Spleen (tissue), 7 donors: Measurements from ENCODE around the gene DST.

ENCODE experiments used
- CTCF ChIP-seq, 11 experiments: fragments of 200-600 bp in 7 of 11; fragments of 450-650 bp in 4 of 11; sonication (generic) in 4 of 11; IDR thresholded peaks in 8 of 11; conservative IDR thresholded peaks in 3 of 11; 1 replicate in 7 of 11; 2 replicates in 4 of 11; pipeline versions ENCODE4 v1.4.0 to v1.8.0; 2016 to 2021; ENCODE audit warnings: antibody characterized with exemption in 11 of 11, inconsistent platforms in 4 of 11, mild to moderate bottlenecking in 1 of 11
- POLR2AphosphoS5 ChIP-seq, 3 donors: sonication (generic); formaldehyde crosslinking; IDR thresholded peaks; one replicate each; pipeline ENCODE4 v1.5.1; 2017; ENCODE audit warnings: antibody characterized with exemption in 3 of 3
- donor health status: DM: no; HTN: no; CAD: no; lungs with moderate emphysema.
- donor health status: DM: no; HTN: no; CAD: no.
- donor health status: DM: no; HTN: no; CAD: no.

GRCh38 chr6:56528412-56528841 is 114.3 kb downstream of the DST start:
- TF ChIP-seq CTCF (IDR thresholded peaks at IDR 0.05 in 8 of 11, conservative IDR thresholded peaks at IDR 0.05 in 3 of 11) = no peak
- no peak for TF ChIP-seq POLR2AphosphoS5 (IDR thresholded peaks at IDR 0.05)
